ENCODE measurements around the gene TCP11X1.
"Not testable (repeated sequence)": the region's sequence is repeated elsewhere in the genome, so short reads cannot be mapped to it uniquely, and the experiment has no call there.

The TCP11X1 gene

DNA sequence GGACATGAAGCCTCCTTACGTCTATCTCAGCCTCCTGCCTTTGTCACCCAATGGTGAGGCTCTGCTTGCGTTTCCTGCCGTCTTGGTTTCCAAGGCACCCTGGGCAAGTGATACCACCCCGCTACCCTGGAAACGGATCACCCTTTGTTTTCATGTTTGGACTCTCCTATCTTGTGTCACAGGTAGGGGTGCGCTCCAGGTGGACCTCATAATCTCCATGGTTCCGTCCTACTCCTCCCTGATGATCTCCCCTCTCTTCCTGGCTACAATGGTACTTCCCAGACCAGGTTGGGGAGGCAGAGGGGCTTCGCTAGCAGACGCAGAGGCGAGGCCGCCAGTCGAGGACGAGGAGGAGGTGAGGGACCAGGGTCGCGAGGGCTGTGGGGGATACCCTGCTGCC lies at the start of gene TCP11X1:
Gene TCP11X1, plus strand, starts transcription at position 316 of the 400 bp plus-strand sequence.
- not testable (repeated sequence) for DNase-seq

DNA sequence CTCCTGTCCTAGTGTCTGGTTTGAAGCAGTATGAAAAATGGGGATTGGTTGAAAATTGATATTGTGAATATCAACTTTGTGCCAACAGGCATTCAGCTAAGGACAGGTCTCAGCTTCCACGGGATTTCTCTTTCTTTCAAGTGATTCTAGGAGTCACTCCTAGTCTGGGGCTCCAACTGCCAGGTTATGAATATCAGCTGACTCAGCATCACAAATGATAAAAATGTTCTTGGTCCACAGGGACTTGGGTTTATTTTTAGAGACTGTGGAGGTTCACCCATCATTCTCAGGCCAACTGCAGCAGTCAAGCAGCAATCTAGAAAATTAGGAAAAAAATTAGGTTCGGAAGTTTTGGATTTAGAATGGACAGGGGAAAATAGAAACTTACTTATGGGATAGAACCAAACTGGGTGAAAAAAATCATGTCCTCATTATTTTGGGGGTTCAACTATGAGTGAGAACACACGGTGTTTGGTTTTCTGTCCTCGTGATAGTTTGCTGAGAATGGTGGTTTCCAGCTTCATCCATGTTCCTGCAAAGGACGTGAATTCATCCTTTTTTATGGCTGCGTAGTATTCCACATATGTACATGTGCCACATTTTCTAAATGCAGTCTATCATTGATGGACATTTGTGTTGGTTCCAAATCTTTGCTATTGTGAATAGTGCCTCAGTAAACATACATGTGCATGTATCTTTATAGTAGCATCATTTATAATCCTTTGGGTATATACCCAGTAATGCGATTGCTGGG lies 29.0 kb upstream of the TCP11X1 start:
- no peak for DNase-seq

DNA sequence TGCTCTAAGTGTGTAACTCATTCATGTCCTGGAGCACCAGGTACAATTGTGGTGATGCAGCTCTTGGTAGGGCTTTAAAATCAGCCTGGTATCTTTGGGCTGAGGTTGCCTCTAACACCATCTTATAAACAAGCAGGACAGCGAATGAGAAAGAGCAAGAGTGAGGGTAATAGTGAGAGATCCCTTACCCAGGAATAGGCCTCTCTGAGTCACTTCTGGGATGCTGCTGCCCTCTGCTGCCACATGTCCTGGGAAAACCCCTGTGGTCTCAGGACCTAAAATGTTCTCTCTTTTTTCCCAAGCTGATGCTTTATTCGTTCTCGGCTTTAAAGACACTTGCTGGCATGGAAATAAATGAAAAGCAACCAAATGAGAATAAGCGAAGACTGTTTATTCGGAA lies 7.2 kb upstream of the TCP11X1 start:
- not testable (repeated sequence) for DNase-seq

DNA sequence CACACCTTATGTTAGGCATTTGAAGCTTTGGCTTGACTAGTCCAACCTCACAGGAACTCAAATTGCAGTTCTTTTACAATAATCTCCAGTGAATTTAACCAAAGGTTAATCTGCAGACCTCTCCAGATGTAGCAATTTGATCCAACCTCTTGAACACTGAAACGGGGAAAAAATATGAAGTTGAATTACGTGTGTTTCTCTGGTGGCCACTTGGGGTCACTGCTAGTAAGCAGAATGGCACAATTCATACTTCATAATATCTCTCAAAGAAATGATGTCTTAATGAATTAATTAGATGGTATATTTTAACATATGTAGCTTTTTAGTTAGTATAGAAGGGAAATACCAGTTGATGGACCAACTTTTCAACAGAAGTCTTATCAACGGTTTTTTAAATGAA lies 1.4 kb downstream of the TCP11X1 start:
- not testable (repeated sequence) for DNase-seq

DNA sequence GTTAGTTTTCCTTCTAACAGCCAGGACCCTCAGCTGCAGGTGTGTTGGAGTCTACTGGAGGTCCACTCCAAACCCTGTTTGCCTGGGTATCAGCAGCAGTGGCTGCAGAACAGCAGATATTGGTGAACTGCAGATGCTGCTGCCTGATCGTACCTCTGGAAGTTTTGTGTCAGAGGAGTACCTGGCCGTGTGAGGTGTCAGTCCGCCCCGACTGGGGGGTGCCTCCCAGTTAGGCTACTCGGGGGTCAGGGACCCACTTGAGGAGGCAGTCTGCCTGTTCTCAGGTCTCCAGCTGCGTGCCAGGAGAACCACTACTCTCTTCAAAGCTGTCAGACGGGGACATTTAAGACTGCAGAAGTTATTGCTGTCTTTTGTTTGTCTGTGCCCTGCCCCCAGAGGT lies 20.6 kb downstream of the TCP11X1 start:
- not testable (repeated sequence) for DNase-seq

DNA sequence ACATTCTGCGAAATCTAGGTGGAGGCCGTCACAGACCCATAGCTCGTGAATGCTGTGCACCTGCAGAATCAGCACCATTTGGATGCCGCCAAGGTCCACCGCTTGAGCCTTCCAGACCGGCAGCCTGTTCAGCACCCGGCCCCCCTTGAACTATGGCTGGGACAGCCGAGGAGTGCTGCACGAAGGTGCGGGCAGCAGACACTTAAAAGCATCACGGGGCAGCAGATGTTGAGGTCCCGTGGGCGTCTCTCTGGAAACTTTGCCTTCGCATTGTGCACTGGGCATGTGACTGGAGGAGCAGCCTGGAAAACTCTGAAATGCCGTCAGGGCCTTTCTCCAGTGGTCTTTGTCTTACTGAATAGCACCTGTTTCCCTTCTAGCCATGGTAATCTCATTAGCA lies 25.2 kb downstream of the TCP11X1 start:
- DNase-seq: not testable (repeated sequence)

DNA sequence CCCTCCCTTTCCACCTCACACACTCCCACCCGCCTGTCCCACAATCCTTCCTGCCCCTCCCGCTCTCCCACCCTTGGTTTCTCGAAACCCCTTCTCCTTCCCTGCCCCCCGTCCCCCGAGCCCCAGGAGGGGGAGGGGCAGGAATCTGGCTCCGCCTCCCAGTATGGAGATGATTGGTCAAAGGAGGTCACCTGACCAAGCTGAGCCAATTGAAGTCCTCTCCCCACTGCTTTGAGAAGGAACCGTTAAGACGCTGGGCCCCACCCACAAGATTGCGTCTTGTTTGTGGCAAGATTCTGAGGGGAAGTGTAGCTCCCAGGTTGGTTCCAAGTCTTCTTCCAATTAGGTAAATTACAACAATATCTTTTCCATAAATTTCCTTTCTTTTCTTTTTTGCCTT lies 31.8 kb downstream of the TCP11X1 start, which contains the start of gene NXF2:
Gene NXF2, plus strand, starts transcription at position 275 of the 400 bp plus-strand sequence. CDS start 59,912 bp downstream, outside the sequence.
- not testable (repeated sequence) for DNase-seq

DNA sequence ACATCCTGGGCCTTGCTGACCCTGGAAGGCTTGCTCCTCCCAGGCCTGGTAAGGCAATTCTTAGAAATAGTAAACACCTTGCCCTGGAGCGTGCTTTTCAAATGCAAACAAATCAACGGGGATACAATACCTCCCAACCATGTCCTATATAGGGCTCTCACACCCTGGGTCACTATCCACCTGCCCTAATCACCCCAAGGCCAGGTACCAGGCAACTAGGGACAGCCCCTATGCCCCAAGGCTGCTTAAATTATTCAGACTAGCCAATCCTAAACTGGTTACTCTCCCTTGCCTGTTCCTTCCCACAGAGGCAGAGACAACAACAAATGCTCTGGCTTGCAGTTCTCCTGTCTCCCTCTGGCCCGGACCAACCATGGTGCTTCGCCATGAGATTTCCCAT lies 57.1 kb downstream of the TCP11X1 start:
- DNase-seq: not testable (repeated sequence)

All from NCI-H1048 (cell line).